ENCODE results near the gene CTTNBP2. TPM values are rescaled to one million over a fixed set of nuclear protein-coding genes. Genes with fewer than 3 reads are reported as not detected.

Gene CTTNBP2
- total RNA-seq, 4 donors from 2014 or later, result 13.8 to 19.4 (median 17.6) TPM

DNA sequence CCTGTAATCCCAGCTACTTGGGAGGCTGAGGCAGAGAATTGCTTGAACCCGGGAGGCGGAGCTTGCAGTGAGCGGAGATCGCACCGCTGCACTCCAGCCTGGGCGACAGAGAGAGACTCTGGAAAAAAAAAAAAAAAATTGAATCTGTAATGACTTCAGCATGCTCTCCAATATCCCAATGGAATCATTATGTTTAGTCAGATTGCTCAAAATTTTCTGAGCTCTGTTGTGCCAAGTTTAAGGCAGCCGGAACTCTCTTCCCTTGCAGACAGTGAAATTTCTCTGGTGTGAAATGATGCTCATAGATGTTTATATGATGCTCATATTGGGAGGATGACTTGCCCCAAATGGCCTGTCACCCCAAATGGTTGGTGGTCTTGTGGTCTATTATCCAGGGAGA lies 180.9 kb downstream of the CTTNBP2 start:
- H3K27me3 ChIP-seq, result no peaks in the 10 kb centered on the region
- DNase-seq, result no peak
- WGBS, 2 donors, result 91 to 93% methylated on average over 7 of the region's 7 CpGs
- intact Hi-C loops (cut with DNase I), result no loop called here
- no peak overlapping the region for H3K4me3 ChIP-seq (replicated peaks in 1 of 3)
- H3K36me3 ChIP-seq, result no peaks in the 10 kb centered on the region
- TF ChIP-seq, protein P1, sequence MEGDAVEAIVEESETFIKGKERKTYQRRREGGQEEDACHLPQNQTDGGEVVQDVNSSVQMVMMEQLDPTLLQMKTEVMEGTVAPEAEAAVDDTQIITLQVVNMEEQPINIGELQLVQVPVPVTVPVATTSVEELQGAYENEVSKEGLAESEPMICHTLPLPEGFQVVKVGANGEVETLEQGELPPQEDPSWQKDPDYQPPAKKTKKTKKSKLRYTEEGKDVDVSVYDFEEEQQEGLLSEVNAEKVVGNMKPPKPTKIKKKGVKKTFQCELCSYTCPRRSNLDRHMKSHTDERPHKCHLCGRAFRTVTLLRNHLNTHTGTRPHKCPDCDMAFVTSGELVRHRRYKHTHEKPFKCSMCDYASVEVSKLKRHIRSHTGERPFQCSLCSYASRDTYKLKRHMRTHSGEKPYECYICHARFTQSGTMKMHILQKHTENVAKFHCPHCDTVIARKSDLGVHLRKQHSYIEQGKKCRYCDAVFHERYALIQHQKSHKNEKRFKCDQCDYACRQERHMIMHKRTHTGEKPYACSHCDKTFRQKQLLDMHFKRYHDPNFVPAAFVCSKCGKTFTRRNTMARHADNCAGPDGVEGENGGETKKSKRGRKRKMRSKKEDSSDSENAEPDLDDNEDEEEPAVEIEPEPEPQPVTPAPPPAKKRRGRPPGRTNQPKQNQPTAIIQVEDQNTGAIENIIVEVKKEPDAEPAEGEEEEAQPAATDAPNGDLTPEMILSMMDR (IDR thresholded peaks at IDR 0.05), result no peak
- no peak for TF ChIP-seq POLR2A (IDR thresholded peaks at IDR 0.05)
- H3K27ac ChIP-seq, result no peak overlapping the region
- no peaks in the 10 kb centered on the region for H3K9me3 ChIP-seq
- no peaks in the 10 kb centered on the region for H3K4me1 ChIP-seq

- H3K4me1 ChIP-seq, result no peaks in the 10 kb centered on the region
- H3K4me3 ChIP-seq (replicated peaks in 1 of 3), result no peak overlapping the region
- intact Hi-C loops (cut with DNase I), result no loop called here
- 88 to 93% methylated on average over 3 of the region's 3 CpGs for WGBS, 2 donors
- no peaks in the 10 kb centered on the region for H3K9me3 ChIP-seq
- H3K27me3 ChIP-seq, result no peaks in the 10 kb centered on the region
- no peaks in the 10 kb centered on the region for H3K36me3 ChIP-seq
- no peak overlapping the region for H3K27ac ChIP-seq
- TF ChIP-seq, protein P1 (IDR thresholded peaks at IDR 0.05), result no peak
- no peak for TF ChIP-seq POLR2A (IDR thresholded peaks at IDR 0.05)
- DNase-seq, result no peak
Measured at GRCh38 chr7:117690147-117690546, 183.1 kb downstream of the CTTNBP2 start.

DNA sequence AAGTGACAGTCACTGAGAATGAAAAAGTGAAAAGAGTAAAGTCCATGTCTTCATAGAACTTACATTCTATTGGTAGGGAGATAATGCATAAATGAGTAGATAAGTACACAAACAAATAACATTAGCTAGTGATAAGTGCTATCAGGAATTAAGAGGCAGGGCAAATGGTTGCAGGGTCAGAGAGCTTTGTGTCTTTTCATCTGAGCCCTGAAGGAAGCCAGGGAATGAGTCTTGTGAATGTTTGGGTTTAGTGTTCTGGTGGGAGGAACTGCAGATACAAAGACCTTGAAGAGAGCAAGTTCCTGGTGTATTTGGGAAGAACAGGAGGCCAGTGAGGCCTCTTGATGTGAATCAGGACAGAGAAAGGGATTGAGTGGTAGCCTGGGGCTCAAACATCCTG lies 183.8 kb downstream of the CTTNBP2 start:
- TF ChIP-seq POLR2A (IDR thresholded peaks at IDR 0.05), result no peak
- TF ChIP-seq, protein P1 (IDR thresholded peaks at IDR 0.05), result no peak
- H3K4me1 ChIP-seq, result no peaks in the 10 kb centered on the region
- H3K27ac ChIP-seq, result no peak overlapping the region
- H3K36me3 ChIP-seq, result no peaks in the 10 kb centered on the region
- H3K4me3 ChIP-seq (replicated peaks in 1 of 3), result no peak overlapping the region
- no peak for DNase-seq
- intact Hi-C loops (cut with DNase I), result no loop called here
- no peaks in the 10 kb centered on the region for H3K9me3 ChIP-seq
- no peaks in the 10 kb centered on the region for H3K27me3 ChIP-seq

- H3K4me1 ChIP-seq, result no peaks in the 10 kb centered on the region
- TF ChIP-seq POLR2A (IDR thresholded peaks at IDR 0.05), result no peak
- TF ChIP-seq, protein P1 (IDR thresholded peaks at IDR 0.05), result no peak
- intact Hi-C loops (cut with DNase I), result no loop called here
- no peaks in the 10 kb centered on the region for H3K9me3 ChIP-seq
- H3K4me3 ChIP-seq (replicated peaks in 1 of 3), result no peak overlapping the region
- 98% methylated on average over 2 of the region's 2 CpGs for WGBS, 2 donors
- DNase-seq, result no peak
- H3K27me3 ChIP-seq, result no peaks in the 10 kb centered on the region
- H3K36me3 ChIP-seq, result no peaks in the 10 kb centered on the region
- H3K27ac ChIP-seq, result no peak overlapping the region
Measured at GRCh38 chr7:117688126-117688525, 185.1 kb downstream of the CTTNBP2 start.

- H3K9me3 ChIP-seq, result no peaks in the 10 kb centered on the region
- H3K4me1 ChIP-seq, result no peaks in the 10 kb centered on the region
- TF ChIP-seq, protein P1 (IDR thresholded peaks at IDR 0.05), result no peak
- TF ChIP-seq POLR2A (IDR thresholded peaks at IDR 0.05), result no peak
- DNase-seq, result no peak
- intact Hi-C loops (cut with DNase I), result no loop called here
- no peaks in the 10 kb centered on the region for H3K27me3 ChIP-seq
- H3K4me3 ChIP-seq (replicated peaks in 1 of 3), result no peak overlapping the region
- H3K27ac ChIP-seq, result no peak overlapping the region
- no peaks in the 10 kb centered on the region for H3K36me3 ChIP-seq
Measured at GRCh38 chr7:117686311-117686935, 186.8 kb downstream of the CTTNBP2 start.

Data from thyroid gland (tissue), 4 donors.